Nephron progenitor cell (in vitro differentiated cells): ENCODE results near the gene LMF2.

Source experiments
- DNase-seq: peaks from one replicate; pipeline ENCODE4 v3.0.0; 2021
- H3K27ac Mint-ChIP-seq: 2 replicates; pipeline ENCODE4 v1.8.0; 2021; ENCODE audit warnings: mild to moderate bottlenecking, moderate library complexity, mixed read lengths
- H3K27me3 Mint-ChIP-seq: 2 replicates; pipeline ENCODE4 v1.8.0; 2021; ENCODE audit warnings: mild to moderate bottlenecking, low read depth, mixed read lengths; ENCODE audit not compliant: poor library complexity
- H3K36me3 Mint-ChIP-seq: 2 replicates; pipeline ENCODE4 v1.8.0; 2021; ENCODE audit warnings: low read depth, mixed read lengths
- H3K4me1 Mint-ChIP-seq: 2 replicates; pipeline ENCODE4 v1.8.0; 2021; ENCODE audit warnings: mixed read lengths
- H3K4me3 Mint-ChIP-seq: 2 replicates; pipeline ENCODE4 v1.8.0; 2021; ENCODE audit warnings: mild to moderate bottlenecking, moderate library complexity, mixed read lengths
- H3K9me3 Mint-ChIP-seq: 2 replicates; pipeline ENCODE4 v1.8.0; 2021; ENCODE audit warnings: mild to moderate bottlenecking, moderate library complexity, mixed read lengths
- TF ChIP-seq, protein P1 (sequence below): fragments of 200-600 bp; sonication (generic); IDR thresholded peaks from 2 replicates; pipeline ENCODE4 v1.5.0; 2021; ENCODE audit warnings: antibody characterized with exemption

The LMF2 gene

DNA sequence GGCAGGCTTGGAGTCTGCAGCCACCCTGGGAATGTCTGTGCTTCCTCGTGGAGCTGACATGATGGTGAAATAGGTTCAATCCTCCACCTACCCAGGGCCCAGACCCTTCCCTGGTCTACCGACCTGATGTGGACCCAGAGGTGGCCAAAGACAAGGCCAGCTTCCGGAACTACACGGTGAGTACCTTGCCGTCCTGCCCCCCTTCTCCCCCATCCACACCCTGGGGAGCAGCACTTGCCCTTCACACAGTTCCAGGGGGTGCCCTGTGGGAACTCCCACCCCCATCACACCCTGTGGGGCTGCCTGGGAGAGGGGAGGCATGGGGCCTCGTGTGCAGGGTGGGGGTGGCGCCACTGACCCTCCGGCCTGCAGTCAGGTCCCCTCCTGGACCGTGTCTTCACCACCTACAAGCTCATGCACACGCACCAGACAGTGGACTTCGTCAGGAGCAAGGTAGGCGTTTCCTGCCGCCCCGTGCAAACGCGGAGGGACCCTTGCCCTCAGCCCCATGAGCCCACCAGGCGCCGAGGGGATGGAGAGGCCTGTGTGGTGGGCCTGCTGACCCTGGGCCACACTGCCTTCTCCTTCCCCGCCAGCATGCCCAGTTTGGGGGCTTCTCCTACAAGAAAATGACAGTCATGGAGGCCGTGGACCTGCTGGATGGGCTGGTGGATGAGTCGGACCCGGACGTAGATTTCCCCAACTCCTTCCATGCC lies 20.1 kb downstream of the LMF2 start:
- Mint-ChIP-seq H3K9me3 (no peaks in the 10 kb centered on the region), H3K36me3 (no peaks in the 10 kb centered on the region)
- TF ChIP-seq, protein P1, sequence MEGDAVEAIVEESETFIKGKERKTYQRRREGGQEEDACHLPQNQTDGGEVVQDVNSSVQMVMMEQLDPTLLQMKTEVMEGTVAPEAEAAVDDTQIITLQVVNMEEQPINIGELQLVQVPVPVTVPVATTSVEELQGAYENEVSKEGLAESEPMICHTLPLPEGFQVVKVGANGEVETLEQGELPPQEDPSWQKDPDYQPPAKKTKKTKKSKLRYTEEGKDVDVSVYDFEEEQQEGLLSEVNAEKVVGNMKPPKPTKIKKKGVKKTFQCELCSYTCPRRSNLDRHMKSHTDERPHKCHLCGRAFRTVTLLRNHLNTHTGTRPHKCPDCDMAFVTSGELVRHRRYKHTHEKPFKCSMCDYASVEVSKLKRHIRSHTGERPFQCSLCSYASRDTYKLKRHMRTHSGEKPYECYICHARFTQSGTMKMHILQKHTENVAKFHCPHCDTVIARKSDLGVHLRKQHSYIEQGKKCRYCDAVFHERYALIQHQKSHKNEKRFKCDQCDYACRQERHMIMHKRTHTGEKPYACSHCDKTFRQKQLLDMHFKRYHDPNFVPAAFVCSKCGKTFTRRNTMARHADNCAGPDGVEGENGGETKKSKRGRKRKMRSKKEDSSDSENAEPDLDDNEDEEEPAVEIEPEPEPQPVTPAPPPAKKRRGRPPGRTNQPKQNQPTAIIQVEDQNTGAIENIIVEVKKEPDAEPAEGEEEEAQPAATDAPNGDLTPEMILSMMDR: no peak

DNA sequence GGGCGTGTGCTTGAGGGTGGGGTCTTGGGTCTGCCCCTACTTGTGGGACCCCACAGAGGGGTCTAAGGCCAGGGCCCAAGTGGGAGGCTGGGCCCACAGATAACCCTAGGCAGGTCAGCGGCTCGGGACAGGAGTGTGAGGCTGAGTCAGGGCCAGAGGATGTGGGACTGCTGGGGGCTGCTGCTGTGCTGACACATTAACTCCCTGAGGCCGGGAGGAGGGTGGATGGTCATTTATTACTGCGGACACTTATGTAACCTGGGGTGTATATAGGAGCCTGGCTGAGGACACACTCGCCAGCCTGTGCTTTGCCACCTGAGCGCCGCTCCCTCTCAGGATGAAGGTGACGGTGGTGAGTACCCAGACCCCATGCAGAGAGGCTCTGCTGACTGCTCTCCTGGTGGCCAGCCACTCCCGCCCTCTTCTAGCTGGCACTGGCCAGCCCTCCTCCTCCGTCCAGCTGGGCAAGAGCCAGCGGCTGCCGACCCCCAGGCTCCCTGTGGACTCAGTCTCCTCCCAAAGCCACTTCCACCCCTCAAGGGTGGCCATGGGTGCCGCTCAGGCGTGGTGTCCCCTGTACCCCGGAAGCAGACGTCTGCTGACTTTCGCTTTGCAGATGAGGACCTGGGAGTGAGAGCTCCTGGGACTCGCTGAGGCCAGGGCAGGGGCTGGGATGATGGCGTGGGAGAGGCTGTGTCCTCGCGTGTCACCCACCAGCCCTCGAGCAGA lies 20.8 kb downstream of the LMF2 start, which contains the start of gene MIOX:
TSS of gene MIOX (plus strand) at position 299 of the 729 bp plus-strand sequence. CDS start at position 338, 39 bp downstream.
- H3K4me1 Mint-ChIP-seq: peaks cover 35% of the 10 kb centered on the region
- H3K27me3 Mint-ChIP-seq: peaks cover 10% of the 10 kb centered on the region
- DNase-seq: no peak
- TF ChIP-seq, protein P1: no peak
- peak within 1 kb of the TSS; percentile 90 for H3K27ac Mint-ChIP-seq
- H3K9me3 Mint-ChIP-seq: no peaks in the 10 kb centered on the region
- no peaks in the 10 kb centered on the region for H3K36me3 Mint-ChIP-seq
- no peak within 1 kb of the TSS for H3K4me3 Mint-ChIP-seq

More for the DNA sequence above, 20.1 kb downstream of the LMF2 start:
- H3K27ac Mint-ChIP-seq: no peak overlapping the region
- H3K4me1 Mint-ChIP-seq: peaks cover 35% of the 10 kb centered on the region
- H3K27me3 Mint-ChIP-seq: peaks cover 10% of the 10 kb centered on the region
- no peak overlapping the region for H3K4me3 Mint-ChIP-seq
- no peak for DNase-seq

DNA sequence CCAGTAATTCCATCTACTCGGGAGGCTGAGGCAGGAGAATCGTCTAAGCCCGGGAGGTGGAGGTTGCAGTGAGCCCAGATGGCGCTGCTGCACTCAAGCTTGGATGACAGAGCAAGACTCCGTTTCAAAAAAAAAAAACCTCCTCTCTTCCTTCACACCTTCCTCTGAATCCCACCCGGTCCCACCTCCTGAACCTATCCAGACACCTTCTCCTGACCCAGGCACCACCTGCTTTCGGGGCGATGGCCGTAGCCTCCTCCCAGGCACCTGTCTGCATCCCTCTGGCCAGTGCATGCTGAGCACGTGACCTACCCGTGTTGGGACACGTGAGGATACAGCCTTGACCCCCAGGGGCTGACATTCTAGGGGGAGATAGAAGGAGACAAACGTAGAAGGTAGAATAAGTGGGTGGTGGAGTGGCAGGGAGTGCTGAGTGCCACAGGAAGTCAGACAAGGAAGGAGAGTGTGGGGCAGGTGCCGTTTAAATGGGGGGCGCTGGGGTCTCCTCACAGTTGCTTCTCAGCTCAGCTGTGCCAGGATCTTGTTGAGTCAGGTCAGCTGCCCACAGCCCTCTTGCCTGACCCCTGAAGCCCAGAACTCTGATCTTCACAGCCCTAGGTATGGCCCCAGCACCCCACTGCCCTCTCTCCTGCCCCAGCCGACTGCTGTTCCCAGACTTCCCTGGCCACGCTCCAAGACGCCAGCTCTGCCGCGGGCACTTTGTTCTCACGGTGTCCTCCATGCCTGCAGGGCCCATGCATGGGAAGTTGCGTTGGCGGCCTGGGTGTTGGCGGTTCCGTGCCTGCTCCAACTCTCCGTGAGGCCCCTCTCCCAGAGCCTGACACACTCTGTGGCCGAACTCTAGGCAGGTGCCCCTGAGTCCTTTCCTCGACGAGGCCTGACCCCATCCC lies 22.0 kb downstream of the LMF2 start:
- no peaks in the 10 kb centered on the region for H3K36me3 Mint-ChIP-seq
- TF ChIP-seq, protein P1: no peak
- DNase-seq: no peak
- peaks cover 15% of the 10 kb centered on the region for H3K27me3 Mint-ChIP-seq
- H3K9me3 Mint-ChIP-seq: no peaks in the 10 kb centered on the region
- peak overlapping the region; percentile 90 for H3K27ac Mint-ChIP-seq
- H3K4me1 Mint-ChIP-seq: peaks cover 27% of the 10 kb centered on the region
- H3K4me3 Mint-ChIP-seq: no peak overlapping the region

DNA sequence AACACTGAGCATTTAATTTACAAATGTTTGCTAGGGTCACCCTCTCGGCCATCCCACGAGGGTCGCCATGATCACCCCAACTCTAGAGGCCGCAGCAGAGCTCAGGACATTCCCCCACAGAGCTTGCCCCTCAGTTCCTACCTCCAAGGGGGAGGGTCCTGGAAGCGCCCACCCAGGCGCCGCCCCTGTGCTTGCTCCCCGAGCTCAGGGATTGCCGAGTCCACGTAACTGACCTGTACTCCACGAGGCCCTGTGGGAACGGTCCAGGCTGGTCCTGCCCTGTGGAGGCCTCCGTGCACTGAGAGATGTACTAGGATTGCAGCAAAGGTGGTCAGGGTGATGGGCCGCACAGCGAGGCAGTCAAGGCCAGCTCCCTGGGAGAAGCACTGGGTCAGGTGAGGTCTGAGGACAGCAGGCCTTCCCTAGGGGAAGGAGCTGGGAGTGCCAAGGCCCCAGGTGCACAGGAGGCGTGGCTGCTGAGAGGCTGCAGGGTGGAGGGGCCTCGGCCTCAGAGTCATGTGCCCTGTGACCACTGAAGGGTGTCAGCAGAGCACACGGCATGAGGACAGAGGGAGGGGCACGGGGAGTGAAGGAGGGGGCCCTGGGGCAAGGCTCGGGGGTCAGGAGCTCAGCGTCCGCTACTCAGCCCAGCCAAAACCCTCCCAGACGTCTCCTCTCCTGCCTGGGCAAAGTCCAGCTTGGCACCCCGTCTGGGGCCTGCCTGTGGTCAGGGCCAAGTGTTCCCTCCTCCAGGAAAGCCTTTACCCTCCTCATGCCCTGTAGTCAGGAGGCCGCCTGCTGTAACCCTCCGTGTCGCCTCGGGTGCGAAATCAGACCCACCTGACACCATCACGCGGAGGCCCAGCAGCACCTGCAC lies 23.3 kb downstream of the LMF2 start:
- H3K9me3 Mint-ChIP-seq: peaks cover 8% of the 10 kb centered on the region
- peaks cover 34% of the 10 kb centered on the region for H3K4me1 Mint-ChIP-seq
- peaks cover 28% of the 10 kb centered on the region for H3K27me3 Mint-ChIP-seq
- no peaks in the 10 kb centered on the region for H3K36me3 Mint-ChIP-seq
- no peak overlapping the region for H3K4me3 Mint-ChIP-seq
- no peak for DNase-seq
- no peak overlapping the region for H3K27ac Mint-ChIP-seq
- TF ChIP-seq, protein P1: no peak

DNA sequence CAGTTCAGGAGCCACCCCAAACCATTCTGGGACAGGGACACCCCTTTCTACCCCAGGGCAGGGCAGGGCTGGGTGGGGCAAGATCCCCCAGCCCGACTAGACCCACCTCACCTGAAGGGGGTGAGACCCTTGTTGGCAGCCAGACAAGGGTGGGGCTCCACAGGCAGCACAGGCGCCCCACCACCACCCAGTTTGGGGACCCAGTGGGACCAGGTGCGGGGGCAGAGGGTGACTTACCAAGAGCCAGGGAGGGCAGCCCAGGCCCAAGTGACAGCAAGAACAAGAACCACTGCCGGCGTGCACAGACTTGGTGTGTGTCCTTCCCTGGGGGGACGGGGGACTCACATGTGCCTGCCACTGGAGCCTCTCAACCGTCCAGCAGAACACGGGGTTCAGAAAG lies 23.9 kb downstream of the LMF2 start:
- H3K36me3 Mint-ChIP-seq: no peaks in the 10 kb centered on the region
- TF ChIP-seq, protein P1: no peak

More for the DNA sequence above, 23.9 kb downstream of the LMF2 start:
- H3K4me1 Mint-ChIP-seq: peaks cover 34% of the 10 kb centered on the region
- peaks cover 8% of the 10 kb centered on the region for H3K9me3 Mint-ChIP-seq
- no peak for DNase-seq
- no peak overlapping the region for H3K27ac Mint-ChIP-seq
- H3K27me3 Mint-ChIP-seq: peaks cover 35% of the 10 kb centered on the region
- no peak overlapping the region for H3K4me3 Mint-ChIP-seq
